ENCODE results near the gene SPACA4.

SPACA4 gene

DNA sequence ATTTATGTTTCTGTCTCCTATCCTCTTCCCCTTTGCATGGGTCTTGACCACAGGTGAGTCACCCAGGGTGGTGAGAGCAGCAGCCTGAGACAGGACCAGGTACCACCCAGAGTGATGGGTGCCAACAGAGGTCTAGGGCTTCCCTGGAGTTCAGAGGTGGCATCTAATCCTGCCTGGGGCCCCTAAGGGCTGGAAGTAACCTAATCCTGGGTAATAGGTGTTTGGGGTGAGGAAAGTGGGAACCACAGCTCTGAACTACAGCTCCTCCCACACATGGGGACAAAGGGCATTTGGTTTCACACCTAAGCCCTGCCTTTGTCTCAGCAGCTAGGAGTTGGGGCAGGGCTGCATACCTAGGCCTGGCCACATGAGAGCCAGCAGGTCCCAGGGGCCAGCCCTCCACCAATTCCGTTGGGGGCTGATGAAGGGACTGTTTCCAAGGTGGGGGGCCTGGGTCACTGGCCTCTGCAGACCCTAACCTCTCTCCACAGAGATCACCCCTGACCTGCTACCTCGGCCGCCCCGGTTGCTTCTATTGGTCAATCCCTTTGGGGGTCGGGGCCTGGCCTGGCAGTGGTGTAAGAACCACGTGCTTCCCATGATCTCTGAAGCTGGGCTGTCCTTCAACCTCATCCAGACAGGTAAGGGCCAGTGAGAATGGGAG is 20.8 kb downstream of the SPACA4 start:
- no peak overlapping the region for H3K4me3 ChIP-seq (ENCODE audit: low read depth, low read length)
- TF ChIP-seq, protein P1, sequence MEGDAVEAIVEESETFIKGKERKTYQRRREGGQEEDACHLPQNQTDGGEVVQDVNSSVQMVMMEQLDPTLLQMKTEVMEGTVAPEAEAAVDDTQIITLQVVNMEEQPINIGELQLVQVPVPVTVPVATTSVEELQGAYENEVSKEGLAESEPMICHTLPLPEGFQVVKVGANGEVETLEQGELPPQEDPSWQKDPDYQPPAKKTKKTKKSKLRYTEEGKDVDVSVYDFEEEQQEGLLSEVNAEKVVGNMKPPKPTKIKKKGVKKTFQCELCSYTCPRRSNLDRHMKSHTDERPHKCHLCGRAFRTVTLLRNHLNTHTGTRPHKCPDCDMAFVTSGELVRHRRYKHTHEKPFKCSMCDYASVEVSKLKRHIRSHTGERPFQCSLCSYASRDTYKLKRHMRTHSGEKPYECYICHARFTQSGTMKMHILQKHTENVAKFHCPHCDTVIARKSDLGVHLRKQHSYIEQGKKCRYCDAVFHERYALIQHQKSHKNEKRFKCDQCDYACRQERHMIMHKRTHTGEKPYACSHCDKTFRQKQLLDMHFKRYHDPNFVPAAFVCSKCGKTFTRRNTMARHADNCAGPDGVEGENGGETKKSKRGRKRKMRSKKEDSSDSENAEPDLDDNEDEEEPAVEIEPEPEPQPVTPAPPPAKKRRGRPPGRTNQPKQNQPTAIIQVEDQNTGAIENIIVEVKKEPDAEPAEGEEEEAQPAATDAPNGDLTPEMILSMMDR (IDR thresholded peaks at IDR 0.05; ENCODE audit: low read depth, low read length, missing control alignments), result no peak
- DNase-seq (ENCODE audit: low read depth), result no peak

DNA sequence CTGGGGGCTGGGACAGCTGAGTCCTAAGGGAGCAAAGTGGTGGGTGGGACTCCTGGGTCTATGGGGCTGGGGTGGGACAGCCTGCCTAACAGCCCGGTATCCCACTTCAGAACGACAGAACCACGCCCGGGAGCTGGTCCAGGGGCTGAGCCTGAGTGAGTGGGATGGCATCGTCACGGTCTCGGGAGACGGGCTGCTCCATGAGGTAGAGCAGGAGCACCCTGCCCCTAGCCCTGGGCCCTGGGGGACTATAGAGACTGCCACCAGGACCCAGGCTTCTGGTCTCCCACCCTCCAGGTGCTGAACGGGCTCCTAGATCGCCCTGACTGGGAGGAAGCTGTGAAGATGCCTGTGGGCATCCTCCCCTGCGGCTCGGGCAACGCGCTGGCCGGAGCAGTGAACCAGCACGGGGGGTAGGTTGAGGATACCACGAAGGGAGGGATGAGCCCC is 21.3 kb downstream of the SPACA4 start:
- no peak for DNase-seq (ENCODE audit: low read depth)
- no peak overlapping the region for H3K4me3 ChIP-seq (ENCODE audit: low read depth, low read length)
- TF ChIP-seq, protein P1 (IDR thresholded peaks at IDR 0.05; ENCODE audit: low read depth, low read length, missing control alignments), result no peak

DNA sequence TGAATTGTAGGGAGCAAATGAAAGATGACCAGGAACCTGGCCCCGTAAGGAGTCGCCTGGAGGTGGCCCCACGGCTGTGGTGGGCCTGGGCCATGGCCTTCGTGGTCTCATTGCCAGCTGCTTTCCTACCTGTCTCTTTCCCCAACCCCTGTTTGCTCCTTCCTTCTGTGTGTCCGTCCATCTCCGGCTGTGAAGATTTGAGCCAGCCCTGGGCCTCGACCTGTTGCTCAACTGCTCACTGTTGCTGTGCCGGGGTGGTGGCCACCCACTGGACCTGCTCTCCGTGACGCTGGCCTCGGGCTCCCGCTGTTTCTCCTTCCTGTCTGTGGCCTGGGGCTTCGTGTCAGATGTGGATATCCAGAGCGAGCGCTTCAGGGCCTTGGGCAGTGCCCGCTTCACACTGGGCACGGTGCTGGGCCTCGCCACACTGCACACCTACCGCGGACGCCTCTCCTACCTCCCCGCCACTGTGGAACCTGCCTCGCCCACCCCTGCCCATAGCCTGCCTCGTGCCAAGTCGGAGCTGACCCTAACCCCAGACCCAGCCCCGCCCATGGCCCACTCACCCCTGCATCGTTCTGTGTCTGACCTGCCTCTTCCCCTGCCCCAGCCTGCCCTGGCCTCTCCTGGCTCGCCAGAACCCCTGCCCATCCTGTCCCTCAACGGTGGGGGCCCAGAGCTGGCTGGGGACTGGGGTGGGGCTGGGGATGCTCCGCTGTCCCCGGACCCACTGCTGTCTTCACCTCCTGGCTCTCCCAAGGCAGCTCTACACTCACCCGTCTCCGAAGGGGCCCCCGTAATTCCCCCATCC is 22.1 kb downstream of the SPACA4 start:
- no peak for DNase-seq (ENCODE audit: low read depth)

DNA sequence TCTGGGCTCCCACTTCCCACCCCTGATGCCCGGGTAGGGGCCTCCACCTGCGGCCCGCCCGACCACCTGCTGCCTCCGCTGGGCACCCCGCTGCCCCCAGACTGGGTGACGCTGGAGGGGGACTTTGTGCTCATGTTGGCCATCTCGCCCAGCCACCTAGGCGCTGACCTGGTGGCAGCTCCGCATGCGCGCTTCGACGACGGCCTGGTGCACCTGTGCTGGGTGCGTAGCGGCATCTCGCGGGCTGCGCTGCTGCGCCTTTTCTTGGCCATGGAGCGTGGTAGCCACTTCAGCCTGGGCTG is 22.7 kb downstream of the SPACA4 start:
- no peak for DNase-seq (ENCODE audit: low read depth)
- H3K4me3 ChIP-seq (ENCODE audit: low read depth, low read length), result no peak overlapping the region
- TF ChIP-seq, protein P1 (IDR thresholded peaks at IDR 0.05; ENCODE audit: low read depth, low read length, missing control alignments), result no peak

More for the DNA sequence above, 22.1 kb downstream of the SPACA4 start:
- TF ChIP-seq, protein P1 (IDR thresholded peaks at IDR 0.05; ENCODE audit: low read depth, low read length, missing control alignments), result no peak
- no peak overlapping the region for H3K4me3 ChIP-seq (ENCODE audit: low read depth, low read length)

DNA sequence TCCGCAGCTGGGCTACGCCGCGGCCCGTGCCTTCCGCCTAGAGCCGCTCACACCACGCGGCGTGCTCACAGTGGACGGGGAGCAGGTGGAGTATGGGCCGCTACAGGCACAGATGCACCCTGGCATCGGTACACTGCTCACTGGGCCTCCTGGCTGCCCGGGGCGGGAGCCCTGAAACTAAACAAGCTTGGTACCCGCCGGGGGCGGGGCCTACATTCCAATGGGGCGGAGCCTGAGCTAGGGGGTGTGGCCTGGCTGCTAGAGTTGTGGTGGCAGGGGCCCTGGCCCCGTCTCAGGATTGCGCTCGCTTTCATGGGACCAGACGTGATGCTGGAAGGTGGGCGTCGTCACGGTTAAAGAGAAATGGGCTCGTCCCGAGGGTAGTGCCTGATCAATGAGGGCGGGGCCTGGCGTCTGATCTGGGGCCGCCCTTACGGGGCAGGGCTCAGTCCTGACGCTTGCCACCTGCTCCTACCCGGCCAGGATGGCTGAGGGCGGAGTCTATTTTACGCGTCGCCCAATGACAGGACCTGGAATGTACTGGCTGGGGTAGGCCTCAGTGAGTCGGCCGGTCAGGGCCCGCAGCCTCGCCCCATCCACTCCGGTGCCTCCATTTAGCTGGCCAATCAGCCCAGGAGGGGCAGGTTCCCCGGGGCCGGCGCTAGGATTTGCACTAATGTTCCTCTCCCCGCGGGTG is 23.2 kb downstream of the SPACA4 start:
- H3K4me3 ChIP-seq (ENCODE audit: low read depth, low read length), result no peak overlapping the region
- no peak for DNase-seq (ENCODE audit: low read depth)
- TF ChIP-seq, protein P1 (IDR thresholded peaks at IDR 0.05; ENCODE audit: low read depth, low read length, missing control alignments), result no peak

DNA sequence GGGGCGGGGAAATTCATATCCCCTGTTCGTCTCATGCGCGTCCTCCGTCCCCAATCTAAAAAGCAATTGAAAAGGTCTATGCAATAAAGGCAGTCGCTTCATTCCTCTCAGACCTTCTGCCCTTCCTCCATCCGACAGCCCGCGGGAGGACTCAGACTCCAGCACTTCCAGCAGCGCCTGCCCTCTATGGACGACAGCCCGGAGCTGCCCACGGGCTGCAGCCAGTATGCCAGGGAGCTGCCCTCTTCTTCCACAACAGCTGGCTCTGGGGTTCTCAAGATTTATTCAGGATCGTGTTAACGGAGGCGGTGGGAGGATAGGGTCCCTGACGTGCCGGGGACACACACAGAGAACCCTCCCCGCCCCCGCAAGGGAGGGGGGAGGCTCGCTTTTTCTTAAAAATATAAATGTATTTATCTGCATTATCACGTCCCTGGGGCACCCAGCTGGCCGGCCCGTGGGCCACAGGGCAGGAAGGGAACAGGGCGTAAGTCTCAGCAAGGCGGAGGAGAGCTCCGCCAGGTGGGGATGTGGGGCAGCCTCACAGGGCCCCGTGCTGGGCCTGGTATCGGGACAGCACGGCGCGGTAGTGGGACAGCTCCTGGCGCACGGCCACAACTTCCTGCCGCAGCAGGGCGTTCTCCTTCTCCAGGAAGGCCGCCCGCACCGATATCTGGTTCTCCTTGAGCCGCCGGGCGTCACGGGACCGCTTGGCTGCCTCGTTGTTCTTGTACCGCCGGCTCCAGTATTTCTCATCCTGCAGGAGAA is 23.9 kb downstream of the SPACA4 start:
- TF ChIP-seq, protein P1 (IDR thresholded peaks at IDR 0.05; ENCODE audit: low read depth, low read length, missing control alignments), result no peak
- no peak overlapping the region for H3K4me3 ChIP-seq (ENCODE audit: low read depth, low read length)
- DNase-seq (ENCODE audit: low read depth), result no peak
